Posterior cingulate gyrus (tissue), 11 donors: Measurements from ENCODE around the gene LAMA4.

Source experiments
- DNase-seq, 10 donors: peaks; one replicate each; pipeline versions ENCODE4 v3.0.0 to v3.0.0-alpha.2; 2020 to 2021; ENCODE audit warnings: mixed read lengths in 3 of 10
- intact Hi-C: fragments of 100-400 bp; cut with DNase I; formaldehyde crosslinking; loops from one replicate; pipeline ENCODE4 v1.15.1; 2023

Gene LAMA4

DNA sequence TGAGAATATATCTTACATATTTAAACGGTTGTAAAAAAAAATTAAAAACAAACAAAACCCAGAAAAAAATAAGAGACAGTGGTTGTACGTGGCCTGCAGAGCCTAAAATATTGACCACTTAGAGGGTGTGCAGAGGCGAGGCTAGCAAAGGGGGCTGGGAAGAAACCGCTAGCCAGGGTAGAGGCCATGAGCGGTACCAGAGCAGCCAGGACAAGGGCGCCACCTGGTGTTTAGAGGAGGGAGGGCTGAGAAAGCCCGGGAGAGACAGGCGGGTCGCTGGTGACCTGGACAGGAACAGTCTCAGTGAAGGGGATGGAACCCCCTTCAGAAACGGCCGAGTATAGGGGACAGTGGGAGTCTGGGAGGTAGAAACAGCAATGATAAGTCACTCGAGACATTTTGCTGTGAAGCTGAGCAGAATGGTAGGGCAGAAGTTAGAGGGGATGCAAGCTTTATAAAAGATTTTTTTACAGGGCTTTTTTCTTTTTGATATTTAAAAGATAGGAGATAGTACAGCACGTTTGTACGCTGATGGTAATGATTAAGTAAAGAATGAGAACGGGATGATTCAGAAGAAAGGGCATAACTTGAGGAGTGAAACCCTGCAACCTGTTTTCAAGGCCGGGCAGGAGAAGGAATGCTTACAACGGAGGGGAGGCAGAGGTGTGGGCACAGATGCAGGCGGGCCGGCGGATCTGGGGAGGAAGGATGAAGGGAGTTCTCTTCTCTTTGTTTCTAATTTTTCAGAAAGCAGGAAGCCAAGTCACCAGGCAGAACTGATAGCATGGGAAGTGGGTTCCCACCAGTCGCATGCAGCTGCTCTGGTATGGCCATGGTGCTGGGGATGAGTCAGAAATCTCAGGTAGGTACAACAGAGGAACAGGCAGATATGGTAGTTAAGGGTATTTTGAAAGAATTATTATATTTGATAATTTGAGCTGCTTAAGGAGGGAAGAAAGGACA, 90.8 kb downstream of the LAMA4 start:
- intact Hi-C loops: loop anchor here (2.0 kb wide), 1 partner anchor 77 kb away; the partner anchor contains the start of genes FAM229B and TUBE1
- peak in 7 of 10 donors; percentile 26 to 88 (median 69) for DNase-seq

DNA sequence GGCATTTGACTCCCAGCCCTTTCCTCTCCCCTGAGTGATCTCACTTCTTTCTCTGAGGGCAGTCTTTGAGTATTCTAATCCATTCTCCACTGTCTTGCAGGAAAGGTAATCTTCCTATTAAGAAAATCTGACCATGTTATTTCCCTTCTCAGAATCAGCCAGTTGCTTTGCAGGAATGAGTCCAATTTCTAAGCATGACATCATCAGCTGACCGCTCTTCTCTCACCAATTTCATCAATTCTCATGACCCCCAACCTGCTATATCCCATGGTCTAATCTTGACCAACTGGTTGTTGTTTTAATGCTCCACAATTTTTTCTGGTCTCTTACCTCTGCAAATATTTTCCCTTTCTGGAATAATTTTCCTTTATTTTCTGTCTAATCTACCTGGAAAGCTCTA, 93.6 kb downstream of the LAMA4 start:
- intact Hi-C loops: no loop called here

DNA sequence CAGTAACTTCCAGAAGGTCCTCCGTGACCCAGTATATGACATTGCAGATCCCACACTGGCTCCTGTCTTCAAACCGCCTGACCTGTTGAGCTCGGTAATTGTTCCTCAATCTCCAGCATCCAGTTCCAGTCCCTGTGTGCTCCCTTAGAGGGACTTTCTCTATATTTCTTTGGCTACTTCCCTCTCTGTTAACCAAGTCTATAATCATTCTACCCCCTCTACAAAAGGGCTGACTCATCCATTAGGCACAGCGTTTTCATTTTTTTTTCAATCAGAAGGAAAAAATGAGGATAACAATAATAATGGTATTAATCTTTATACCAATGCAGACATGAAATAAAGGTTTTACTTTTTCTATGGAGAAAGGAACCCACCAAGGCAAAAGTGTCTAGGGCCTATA, 97.7 kb downstream of the LAMA4 start:
- intact Hi-C loops: no loop called here
- no peak for DNase-seq

More for the DNA sequence above, 93.6 kb downstream of the LAMA4 start:
- DNase-seq: no peak

DNA sequence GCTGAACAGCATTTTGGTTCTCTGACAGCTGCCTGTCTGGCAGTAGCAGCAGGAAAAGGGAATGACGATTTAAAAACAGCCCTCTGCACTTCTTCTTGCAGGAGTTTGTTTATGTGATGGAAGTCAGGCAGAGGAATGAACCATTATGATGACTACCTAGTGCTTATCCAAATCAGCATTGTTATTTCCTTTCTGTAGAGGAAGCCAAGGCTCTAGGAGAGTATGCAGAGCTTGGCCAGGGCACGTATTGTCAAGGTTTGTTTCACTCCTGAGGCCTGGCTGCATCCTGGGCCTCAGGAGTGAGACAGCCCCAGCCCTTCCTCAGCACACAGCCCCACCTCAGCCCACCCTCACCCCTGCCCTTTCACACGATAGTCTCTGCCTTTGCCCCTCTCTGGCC, 98.5 kb downstream of the LAMA4 start:
- DNase-seq: no peak
- intact Hi-C loops: no loop called here

DNA sequence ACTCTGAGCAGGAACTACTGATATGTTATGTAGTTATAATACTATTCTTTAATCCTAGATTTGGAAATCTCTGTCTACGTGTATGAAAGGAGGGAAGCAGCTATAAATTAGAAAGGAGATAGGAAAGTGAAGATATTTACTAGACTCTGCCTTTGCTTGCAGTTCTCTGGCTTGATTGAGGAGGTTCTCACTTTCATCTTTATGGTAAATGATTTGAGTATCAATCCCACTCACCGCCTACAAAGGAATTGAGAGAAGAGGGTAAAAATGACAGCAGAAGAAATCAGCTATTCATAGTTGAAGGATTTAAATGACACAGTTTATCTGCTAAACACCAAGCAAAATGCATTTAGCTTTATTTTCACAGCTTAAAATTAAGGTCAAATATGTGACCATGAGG, 99.7 kb downstream of the LAMA4 start:
- DNase-seq: no peak
- intact Hi-C loops: no loop called here

DNA sequence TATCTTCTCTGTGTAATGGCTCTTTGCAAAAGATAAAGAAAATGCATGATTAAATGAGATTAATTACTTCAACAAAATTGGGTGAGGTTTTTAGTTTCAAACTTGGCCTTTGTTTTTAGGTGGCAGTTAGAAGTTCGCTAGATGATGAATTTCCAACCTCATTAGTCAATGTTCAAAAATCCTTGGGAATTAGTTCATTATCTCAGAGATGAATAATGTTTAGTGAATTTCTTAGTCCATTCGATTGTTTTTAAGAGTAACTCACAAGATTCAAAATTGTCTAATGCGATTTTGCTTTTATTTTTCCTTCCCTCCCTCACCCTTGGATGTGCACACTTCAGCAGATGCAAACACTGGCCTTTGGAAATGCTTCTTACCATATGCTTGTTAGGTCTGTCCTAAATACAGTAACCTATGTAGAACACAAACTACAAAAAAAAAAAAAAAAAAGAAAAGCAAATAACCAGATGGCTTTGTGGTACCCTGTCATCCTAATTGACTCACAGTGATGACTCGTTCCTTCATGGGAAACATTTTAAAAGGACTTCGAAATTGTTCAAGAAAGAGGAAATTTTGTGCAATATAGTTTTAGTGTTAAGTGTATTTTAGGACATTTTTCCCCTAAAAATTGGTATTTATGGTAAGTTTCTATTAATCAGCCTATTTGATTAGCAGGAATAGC, 100.3 kb downstream of the LAMA4 start:
- DNase-seq: no peak
- intact Hi-C loops: no loop called here

DNA sequence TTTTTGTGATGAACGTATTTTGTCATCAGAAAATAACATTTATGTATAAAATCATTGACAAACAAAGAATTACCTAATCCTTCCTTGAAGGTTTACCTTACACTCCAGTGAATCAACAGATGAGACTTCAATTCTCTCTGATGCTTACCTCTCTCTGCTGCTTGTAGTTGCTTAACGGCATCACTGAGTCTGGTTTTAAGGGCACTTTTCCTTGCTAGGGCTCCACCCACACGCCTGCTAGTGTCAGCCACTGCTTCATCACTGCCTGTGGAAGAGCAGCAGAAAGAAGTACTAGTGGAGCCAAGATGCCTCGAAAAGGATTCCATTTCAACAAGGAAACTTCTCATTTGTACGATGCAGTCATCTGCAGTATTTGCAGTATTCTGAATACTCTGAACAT, 104.0 kb downstream of the LAMA4 start:
- intact Hi-C loops: no loop called here
- DNase-seq: no peak

DNA sequence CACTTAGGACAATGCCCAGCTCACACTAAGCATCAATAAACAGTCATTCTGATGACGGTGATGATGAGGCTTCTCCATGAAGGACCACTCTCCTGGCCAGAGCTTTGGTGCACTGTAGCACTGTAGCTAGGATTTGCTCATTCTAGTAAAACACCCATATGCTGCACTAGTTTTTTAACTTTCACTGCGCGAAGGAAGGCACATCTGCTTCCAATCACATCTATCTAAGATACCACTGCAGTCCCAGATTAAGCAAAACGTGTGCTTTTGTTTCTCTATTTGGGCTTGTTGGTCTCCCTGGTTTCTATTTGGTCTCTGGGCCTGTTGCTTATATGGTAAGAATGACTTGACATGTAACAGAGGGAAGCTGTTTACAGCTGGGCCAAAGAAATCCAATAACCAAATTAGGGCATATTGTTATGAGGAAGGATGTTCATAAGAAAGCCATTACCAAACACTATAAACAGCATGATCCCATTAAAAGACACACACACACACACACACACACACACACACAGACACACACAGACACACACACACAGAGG, 104.6 kb downstream of the LAMA4 start:
- DNase-seq: no peak
- intact Hi-C loops: no loop called here

DNA sequence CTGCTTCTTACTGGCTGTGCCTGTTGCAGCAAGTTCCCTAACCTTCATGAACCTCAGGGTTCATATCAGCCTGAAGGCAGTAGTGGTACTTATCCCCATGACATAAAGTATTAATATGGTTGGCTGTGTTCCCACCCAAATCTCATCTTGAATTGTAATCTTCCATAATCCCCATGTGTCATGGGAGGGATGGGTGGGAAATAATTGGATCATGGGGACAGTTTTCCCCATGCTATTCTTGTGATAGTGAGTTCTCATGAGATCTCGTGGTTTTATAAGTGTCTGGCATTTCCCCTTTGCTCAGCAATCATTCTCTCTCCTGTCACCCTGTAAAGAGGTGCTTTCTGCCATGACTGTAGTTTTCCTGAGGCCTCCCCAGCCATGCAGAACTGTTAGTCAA, 105.1 kb downstream of the LAMA4 start:
- DNase-seq: no peak
- intact Hi-C loops: no loop called here

DNA sequence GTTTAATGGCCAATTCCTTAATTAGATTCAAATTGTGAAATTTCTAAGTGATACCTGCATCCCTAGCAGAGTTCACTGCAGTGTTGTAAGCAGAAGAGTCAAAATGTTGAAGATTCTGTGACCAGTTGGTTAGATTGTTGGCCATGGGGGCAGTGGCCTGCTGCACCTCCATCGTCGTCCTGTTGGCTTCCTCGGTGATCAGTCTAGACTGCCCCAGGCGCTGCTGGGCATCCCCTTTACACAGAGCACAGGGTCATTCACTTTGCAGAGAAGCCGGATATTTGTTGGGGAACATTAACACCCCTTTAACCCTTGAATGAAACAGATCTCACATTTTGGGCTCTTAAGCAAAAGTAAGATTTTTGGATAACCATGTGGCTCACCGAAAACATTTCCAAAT, 106.3 kb downstream of the LAMA4 start:
- intact Hi-C loops: no loop called here
- DNase-seq: no peak

DNA sequence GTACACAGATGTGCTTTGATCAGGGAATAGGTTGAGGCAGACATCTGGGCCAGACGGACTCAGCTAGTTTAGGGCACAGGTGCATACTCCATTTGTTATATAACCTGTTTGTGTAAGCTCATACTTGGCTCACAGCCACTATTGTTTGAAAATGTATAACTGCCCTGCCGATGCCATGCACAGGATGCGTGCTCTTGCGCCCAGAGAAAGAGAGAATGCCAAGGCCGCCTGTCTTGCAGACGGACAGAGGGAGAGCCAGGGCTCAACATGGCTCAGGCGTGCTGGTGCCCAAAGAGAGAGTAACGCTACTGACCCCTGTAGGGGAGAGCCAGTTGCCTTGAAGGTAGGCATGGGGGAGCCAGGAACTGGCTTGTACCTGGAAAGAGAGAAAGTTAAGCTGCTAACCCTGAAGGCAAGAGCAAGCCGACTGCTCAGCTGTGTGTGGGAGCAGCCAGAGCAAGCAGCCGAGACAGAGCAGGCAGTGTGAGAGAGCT, 109.2 kb downstream of the LAMA4 start:
- no peak for DNase-seq
- intact Hi-C loops: no loop called here

DNA sequence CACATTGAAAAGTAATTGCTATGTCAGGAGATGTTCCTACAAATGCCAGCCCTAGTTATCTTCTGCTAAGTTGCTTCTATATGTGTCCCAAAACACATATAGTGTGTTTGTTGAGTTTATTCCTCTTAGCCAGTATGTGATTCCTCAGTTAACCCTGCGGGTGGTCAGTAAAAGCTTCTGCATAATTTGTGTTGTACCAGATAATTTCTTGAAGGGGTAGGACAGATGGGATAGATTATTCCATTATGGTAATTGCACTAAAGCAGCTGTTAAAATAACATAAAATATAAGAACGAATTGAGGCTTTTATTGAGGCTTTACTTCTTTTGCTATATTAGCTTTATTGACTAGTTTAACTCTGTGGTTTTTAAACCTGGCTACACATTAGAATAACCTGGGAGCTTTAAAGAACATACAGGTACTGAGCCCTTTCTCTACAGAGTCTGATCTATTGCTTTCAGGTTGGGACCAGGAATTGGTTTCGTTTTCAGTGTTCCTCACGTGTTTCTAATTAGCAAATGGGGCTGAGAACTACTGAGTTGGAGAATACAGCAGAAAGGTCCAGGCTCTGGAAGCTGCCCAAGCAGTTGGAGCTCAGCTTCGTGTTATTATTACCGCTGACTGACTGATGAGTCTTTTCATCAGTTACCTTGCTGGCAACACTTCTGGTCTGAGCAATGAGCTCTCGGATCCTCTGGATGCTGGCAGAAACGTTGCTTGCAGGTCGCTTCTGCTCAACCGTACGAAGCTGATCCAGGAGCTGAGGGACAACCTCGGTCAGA, 110.0 kb downstream of the LAMA4 start:
- DNase-seq: no peak
- intact Hi-C loops: no loop called here

DNA sequence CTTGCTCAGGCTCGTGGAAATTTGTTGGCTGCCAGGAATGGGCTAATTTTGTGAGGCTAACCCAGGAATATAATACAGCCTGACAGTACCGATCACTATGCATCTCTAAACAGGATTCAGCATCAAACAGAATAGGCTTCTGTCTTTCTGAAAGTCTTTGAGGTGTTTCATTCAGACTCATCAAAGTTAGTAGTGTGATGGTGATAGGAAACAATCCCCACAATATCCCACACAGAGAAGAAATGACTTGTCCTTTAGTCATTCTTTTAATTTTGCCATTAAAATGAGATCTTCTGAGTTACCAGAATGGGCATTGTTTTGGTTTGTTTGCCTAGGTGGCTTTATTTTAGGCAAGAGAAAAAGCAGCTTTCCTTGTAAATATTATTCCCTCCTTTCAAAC, 112.7 kb downstream of the LAMA4 start:
- no peak for DNase-seq
- intact Hi-C loops: no loop called here

DNA sequence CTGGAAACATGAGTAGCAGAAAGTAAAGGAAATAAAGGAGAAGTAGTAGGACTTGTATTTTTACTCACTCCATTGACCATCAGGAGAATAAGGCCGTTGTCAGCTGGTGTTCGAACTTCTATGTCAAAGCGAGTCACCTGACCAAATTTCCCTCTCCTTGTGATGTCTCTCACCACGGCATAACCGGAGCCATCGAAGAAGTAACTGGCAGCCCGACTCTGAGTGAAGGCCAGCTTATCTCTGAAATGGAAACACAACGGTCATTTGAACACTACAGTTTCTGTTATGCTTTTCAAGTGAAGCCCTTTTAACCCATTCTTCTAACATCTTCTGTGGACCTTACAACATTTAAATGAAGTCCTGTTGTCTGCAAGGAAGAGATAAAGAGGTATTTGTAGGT, 115.3 kb downstream of the LAMA4 start:
- DNase-seq: no peak
- intact Hi-C loops: no loop called here

DNA sequence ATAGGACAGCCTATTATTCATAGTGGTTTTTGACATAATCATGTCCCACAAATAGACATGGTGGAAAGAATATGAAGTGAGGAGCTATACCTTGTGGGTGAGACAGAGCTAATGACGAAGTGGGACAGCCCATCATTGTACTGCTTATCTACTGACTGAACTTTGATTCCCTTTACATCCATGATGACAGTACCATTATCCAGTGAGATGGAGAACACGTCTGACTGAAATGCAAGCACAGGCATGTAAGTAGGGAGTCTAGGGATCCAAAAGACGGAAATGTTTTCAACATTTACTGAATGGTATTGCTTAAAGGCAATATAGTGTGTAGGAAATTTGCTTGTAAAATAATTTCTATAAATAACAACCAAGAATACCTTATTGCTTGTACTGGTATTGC, 123.5 kb downstream of the LAMA4 start:
- intact Hi-C loops: no loop called here

DNA sequence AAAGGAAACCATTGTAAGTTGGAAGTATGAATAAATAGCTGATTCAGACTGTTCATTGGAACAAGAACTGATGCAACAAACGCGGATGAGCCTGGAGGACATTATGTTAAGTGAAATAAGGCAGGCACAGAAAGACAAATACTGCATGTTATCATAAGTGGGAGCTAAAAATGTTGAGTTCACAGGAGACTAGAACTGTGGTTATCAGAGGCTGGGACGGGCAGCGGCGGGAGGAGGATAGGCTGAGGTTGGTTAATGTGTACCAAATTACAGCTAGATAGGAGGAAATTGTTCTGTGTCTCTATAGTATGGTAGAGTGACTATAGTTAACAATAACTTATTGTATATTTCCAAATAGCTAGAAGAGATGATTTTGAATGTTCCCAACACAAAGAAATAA, 126.2 kb downstream of the LAMA4 start:
- intact Hi-C loops: no loop called here

More for the DNA sequence above, 123.5 kb downstream of the LAMA4 start:
- DNase-seq: no peak

DNA sequence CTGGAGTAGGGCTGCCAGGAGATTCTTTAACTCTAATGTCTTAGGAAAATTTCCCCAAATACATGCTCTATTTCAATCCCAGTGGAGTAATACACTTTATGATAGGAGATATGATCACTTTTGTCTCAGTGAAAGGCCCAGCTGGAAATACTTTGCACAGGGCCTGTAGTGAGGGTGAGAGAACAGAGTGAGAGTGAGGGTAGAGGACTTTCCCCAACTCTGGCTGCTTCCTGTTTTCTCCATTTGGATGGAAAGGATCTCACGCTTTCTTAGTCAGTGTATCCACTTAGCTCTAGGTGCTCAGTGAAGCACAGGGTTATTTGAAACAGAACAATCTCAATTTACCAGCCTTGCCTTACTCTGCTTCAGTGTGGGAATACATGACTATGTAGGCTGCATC, 130.4 kb downstream of the LAMA4 start:
- intact Hi-C loops: no loop called here
- DNase-seq: no peak

More for the DNA sequence above, 126.2 kb downstream of the LAMA4 start:
- no peak for DNase-seq

DNA sequence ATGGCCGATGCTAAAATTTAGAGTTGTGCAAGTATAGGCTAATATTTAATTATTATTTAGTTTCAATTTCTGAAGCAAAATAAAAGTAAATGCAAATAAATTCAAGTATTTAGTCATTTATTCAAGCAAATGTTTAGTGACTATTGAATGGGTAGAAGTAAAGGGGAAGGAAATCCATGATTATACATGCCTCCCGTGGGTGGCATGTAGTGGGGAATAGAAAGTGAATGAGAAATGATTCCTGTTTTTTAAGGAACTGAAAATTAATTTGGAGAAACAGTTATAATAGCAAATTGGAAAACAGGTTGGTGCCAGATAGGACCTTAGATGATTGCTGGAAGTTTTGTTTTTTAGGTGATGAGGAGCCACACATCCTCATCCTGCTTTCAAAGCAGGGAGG, 131.6 kb downstream of the LAMA4 start:
- intact Hi-C loops: no loop called here
- DNase-seq: no peak

DNA sequence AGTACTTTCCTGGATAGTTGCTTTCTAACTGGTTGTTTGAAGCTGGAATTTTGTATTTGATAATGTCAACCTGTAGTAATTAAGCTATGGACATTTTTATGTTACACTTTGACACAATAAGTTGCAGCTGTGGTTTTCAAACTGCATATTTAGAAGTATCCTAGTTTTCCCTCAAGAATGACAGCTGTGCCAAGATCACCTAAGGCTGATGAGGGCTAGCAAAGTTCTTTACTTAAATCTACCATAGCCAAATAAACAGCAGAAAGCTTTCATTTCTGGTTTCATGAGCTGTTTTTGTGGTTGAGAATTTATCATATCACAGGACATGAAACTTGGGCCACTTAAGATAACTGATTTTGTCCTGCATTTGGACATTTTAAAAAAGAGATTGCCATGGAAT, 136.3 kb downstream of the LAMA4 start:
- no peak for DNase-seq
- intact Hi-C loops: no loop called here

DNA sequence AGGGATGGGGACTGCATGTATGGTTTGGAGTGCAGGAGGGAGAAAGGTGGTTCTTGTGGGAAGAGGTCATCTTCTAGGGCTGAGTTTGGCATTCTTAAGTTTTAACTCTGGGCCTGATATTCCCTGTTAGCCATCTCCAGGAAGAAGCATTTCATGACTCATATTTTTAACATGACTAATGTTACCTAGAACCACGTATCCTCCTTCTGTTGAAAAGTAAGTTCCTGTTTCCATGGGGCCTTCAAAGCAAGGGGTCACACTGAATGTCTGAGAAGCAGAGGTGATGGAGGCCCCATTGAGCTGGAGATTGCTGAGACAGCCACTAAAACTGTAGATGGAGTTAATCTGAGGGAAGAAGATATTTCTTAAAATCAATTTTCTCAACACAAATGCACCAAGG, 136.8 kb downstream of the LAMA4 start:
- intact Hi-C loops: no loop called here
- no peak for DNase-seq

DNA sequence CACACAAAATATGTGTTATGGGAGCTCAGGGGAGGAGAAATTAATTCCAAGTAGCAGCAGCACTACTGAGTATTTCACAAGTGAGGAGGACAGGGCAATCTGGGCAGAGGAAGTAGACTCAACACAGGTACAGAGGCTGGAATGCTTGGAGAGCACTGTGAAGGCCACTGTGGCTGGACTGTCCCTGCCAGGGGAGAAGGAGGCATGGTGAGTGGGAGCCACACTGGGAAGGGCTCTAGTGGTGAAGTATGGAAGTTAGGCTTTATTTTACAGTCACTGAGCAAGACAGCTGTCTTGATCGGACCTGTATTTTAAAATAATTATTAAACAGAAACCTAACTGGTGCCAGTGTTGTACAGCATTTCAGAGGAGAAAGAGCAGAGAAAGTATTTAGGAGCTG, 138.1 kb downstream of the LAMA4 start:
- intact Hi-C loops: no loop called here
- DNase-seq: no peak
